ENCODE data around the gene TPO. TPM values are rescaled to one million over a fixed set of nuclear protein-coding genes. Genes with fewer than 3 reads are reported as not detected.

The TPO gene
- total RNA-seq, 2 donors from 2014 or later: not detected

GRCh38 chr2:1561259-1561658, 148.0 kb downstream of the TPO start:
- H3K9me3 ChIP-seq (ENCODE audit: control insufficient read depth, low read length): no peaks in the 10 kb centered on the region
- WGBS, 2 experiments (ENCODE audit: insufficient coverage in 1 of 2, insufficient read length in 1 of 2): 91 to 94% methylated on average over 11 to 14 of the region's 14 CpGs
- no peaks in the 10 kb centered on the region for H3K36me3 Mint-ChIP-seq (ENCODE audit: low read depth)
- H3K4me1 Mint-ChIP-seq: peaks cover 14% of the 10 kb centered on the region
- DNase-seq: no peak
- no peak overlapping the region for H3K9ac ChIP-seq (ENCODE audit: extremely low read depth, low read length, poor library complexity, severe bottlenecking)
- peaks cover 3% of the 10 kb centered on the region for H3K4me1 ChIP-seq (ENCODE audit: control insufficient read depth, insufficient read depth, low read length)
- no peaks in the 10 kb centered on the region for H3K27me3 Mint-ChIP-seq (ENCODE audit: insufficient read depth)
- H3K36me3 ChIP-seq (ENCODE audit: control insufficient read depth, insufficient read depth, low read length): no peaks in the 10 kb centered on the region
- no peak overlapping the region for H3K27ac ChIP-seq (ENCODE audit: low read depth, low read length)
- no peaks in the 10 kb centered on the region for H3K27me3 ChIP-seq (ENCODE audit: control insufficient read depth, insufficient read depth, low read length, poor library complexity, severe bottlenecking)
- H3K4me3 Mint-ChIP-seq: no peak overlapping the region
- no peak for TF ChIP-seq CTCF (conservative IDR thresholded peaks at IDR 0.05)
- H3K4me3 ChIP-seq (ENCODE audit: low read length): no peak overlapping the region
- no peak overlapping the region for H3K27ac Mint-ChIP-seq
- H3K9me3 Mint-ChIP-seq: no peaks in the 10 kb centered on the region

GRCh38 chr2:1561811-1562421, 148.7 kb downstream of the TPO start:
- no peak for TF ChIP-seq CTCF (conservative IDR thresholded peaks at IDR 0.05)
- Histone ChIP-seq H3K9me3 (ENCODE audit: control insufficient read depth, low read length) (no peaks in the 10 kb centered on the region), H3K27ac (ENCODE audit: low read depth, low read length) (no peak overlapping the region), H3K4me3 (ENCODE audit: low read length) (no peak overlapping the region), H3K4me1 (ENCODE audit: control insufficient read depth, insufficient read depth, low read length) (peaks cover 3% of the 10 kb centered on the region), H3K27me3 (ENCODE audit: control insufficient read depth, insufficient read depth, low read length, poor library complexity, severe bottlenecking) (no peaks in the 10 kb centered on the region), H3K36me3 (ENCODE audit: control insufficient read depth, insufficient read depth, low read length) (no peaks in the 10 kb centered on the region), H3K9ac (ENCODE audit: extremely low read depth, low read length, poor library complexity, severe bottlenecking) (no peak overlapping the region)
- 88 to 93% methylated on average over 20 to 24 of the region's 24 CpGs for WGBS, 2 experiments (ENCODE audit: insufficient coverage in 1 of 2, insufficient read length in 1 of 2)
- no peaks in the 10 kb centered on the region for H3K27me3 Mint-ChIP-seq (ENCODE audit: insufficient read depth)
- H3K27ac Mint-ChIP-seq: no peak overlapping the region
- DNase-seq: peak; percentile 44
- H3K4me3 Mint-ChIP-seq: no peak overlapping the region
- H3K4me1 Mint-ChIP-seq: peaks cover 14% of the 10 kb centered on the region
- H3K36me3 Mint-ChIP-seq (ENCODE audit: low read depth): no peaks in the 10 kb centered on the region
- no peaks in the 10 kb centered on the region for H3K9me3 Mint-ChIP-seq

GRCh38 chr2:1563084-1563857, 150.0 kb downstream of the TPO start:
- H3K27ac ChIP-seq (ENCODE audit: low read depth, low read length): no peak overlapping the region
- no peaks in the 10 kb centered on the region for H3K27me3 ChIP-seq (ENCODE audit: control insufficient read depth, insufficient read depth, low read length, poor library complexity, severe bottlenecking)
- H3K9ac ChIP-seq (ENCODE audit: extremely low read depth, low read length, poor library complexity, severe bottlenecking): no peak overlapping the region
- no peak for DNase-seq
- no peaks in the 10 kb centered on the region for H3K9me3 ChIP-seq (ENCODE audit: control insufficient read depth, low read length)
- WGBS, 2 experiments (ENCODE audit: insufficient coverage in 1 of 2, insufficient read length in 1 of 2): 92 to 94% methylated on average over 16 to 32 of the region's 32 CpGs
- H3K4me1 ChIP-seq (ENCODE audit: control insufficient read depth, insufficient read depth, low read length): peaks cover 3% of the 10 kb centered on the region
- H3K27ac Mint-ChIP-seq: no peak overlapping the region
- H3K27me3 Mint-ChIP-seq (ENCODE audit: insufficient read depth): peaks cover 2% of the 10 kb centered on the region
- no peak for TF ChIP-seq CTCF (conservative IDR thresholded peaks at IDR 0.05)
- H3K9me3 Mint-ChIP-seq: peaks cover 11% of the 10 kb centered on the region
- H3K4me3 ChIP-seq (ENCODE audit: low read length): no peak overlapping the region
- H3K4me1 Mint-ChIP-seq: peaks cover 14% of the 10 kb centered on the region
- no peaks in the 10 kb centered on the region for H3K36me3 ChIP-seq (ENCODE audit: control insufficient read depth, insufficient read depth, low read length)
- no peak overlapping the region for H3K4me3 Mint-ChIP-seq
- peaks cover 2% of the 10 kb centered on the region for H3K36me3 Mint-ChIP-seq (ENCODE audit: low read depth)
